Activated CD4-positive, CD25-positive, alpha-beta regulatory T cell (primary cell): ENCODE results near the gene ATP5F1B.
A peak's percentile ranks its signal among the peaks of the same experiment; 100 is the strongest.
"Not testable (repeated sequence)": the region's sequence is repeated elsewhere in the genome, so short reads cannot be mapped to it uniquely, and the experiment has no call there.

Experiments
- DNase-seq, 4 experiments: peaks; one replicate each; lab custom pipeline; 2025; lab: John Stamatoyannopoulos, UW

The ATP5F1B gene

GRCh38 chr12:56648023-56648422 lies 2.2 kb upstream of the ATP5F1B start:
- not testable (repeated sequence) for DNase-seq

GRCh38 chr12:56645201-56645716 lies 525 bp downstream of the ATP5F1B start:
- DNase-seq, result no peak

- no peak for DNase-seq
Measured at GRCh38 chr12:56644654-56645053, 1.1 kb downstream of the ATP5F1B start.

GRCh38 chr12:56641219-56641618 lies 4.6 kb downstream of the ATP5F1B start:
- no peak for DNase-seq

- no peak for DNase-seq
Measured at GRCh38 chr12:56637621-56638020, 8.2 kb downstream of the ATP5F1B start.

- peak; percentile 57 to 88 (median 76) for DNase-seq
Measured at GRCh38 chr12:56636675-56637540, 8.9 kb downstream of the ATP5F1B start.

- peak; percentile 53 to 65 (median 55) for DNase-seq
Measured at GRCh38 chr12:56635806-56636674, 9.7 kb downstream of the ATP5F1B start.

- DNase-seq, result peak; percentile 20 to 53 (median 42)
Measured at GRCh38 chr12:56634837-56635791, 10.7 kb downstream of the ATP5F1B start.

- no peak for DNase-seq
Measured at GRCh38 chr12:56634242-56634836, 11.4 kb downstream of the ATP5F1B start.

- no peak for DNase-seq
Measured at GRCh38 chr12:56633468-56634241, 12.1 kb downstream of the ATP5F1B start.

- DNase-seq, result no peak
Measured at GRCh38 chr12:56632701-56633467, 12.9 kb downstream of the ATP5F1B start.

GRCh38 chr12:56631790-56632700 lies 13.7 kb downstream of the ATP5F1B start:
- peak; percentile 9 to 26 (median 22) for DNase-seq

GRCh38 chr12:56630180-56630632 lies 15.6 kb downstream of the ATP5F1B start, which contains the start of gene BAZ2A:
BAZ2A (minus strand) TSS chr12:56630326; CDS start chr12:56617530, 12,796 bp downstream.
- peak; percentile 61 to 84 (median 73) for DNase-seq

GRCh38 chr12:56629459-56630179 lies 16.2 kb downstream of the ATP5F1B start:
- DNase-seq, result peak in 3 of 4 experiments; percentile 12 to 25 (median 18)

- peak in 3 of 4 experiments; percentile 11 to 53 (median 49) for DNase-seq
Measured at GRCh38 chr12:56628671-56629458, 16.9 kb downstream of the ATP5F1B start.

GRCh38 chr12:56626701-56627100 lies 19.1 kb downstream of the ATP5F1B start:
- DNase-seq, result no peak
